ENCODE results near the gene MIPOL1. TPM values are rescaled to one million over a fixed set of nuclear protein-coding genes. Genes with fewer than 3 reads are reported as not detected.
A peak's percentile ranks its signal among the peaks of the same experiment; 100 is the strongest.
"Not testable (repeated sequence)": the region's sequence is repeated elsewhere in the genome, so short reads cannot be mapped to it uniquely, and the experiment has no call there.

Gene MIPOL1
- total RNA-seq: 23.7 and 26.3 TPM in 2 replicates

- peak; percentile 75 for DNase-seq (ENCODE audit: low read depth, low spot score)
Observed at GRCh38 chr14:37197421-37198272, at the start of gene MIPOL1. MIPOL1 (plus strand) TSS chr14:37197937; CDS start chr14:37247889, 49,952 bp downstream.

GRCh38 chr14:37150414-37150813 is 47.3 kb upstream of the MIPOL1 start:
- DNase-seq (ENCODE audit: low read depth, low spot score): no peak

- DNase-seq (ENCODE audit: low read depth, low spot score): no peak
Observed at GRCh38 chr14:37153005-37153404, 44.7 kb upstream of the MIPOL1 start.

- no peak for DNase-seq (ENCODE audit: low read depth, low spot score)
Observed at GRCh38 chr14:37153483-37153882, 44.3 kb upstream of the MIPOL1 start.

- DNase-seq (ENCODE audit: low read depth, low spot score): no peak
Observed at GRCh38 chr14:37157987-37158386, 39.8 kb upstream of the MIPOL1 start.

- DNase-seq (ENCODE audit: low read depth, low spot score): not testable (repeated sequence)
Observed at GRCh38 chr14:37162307-37162706, 35.4 kb upstream of the MIPOL1 start.

GRCh38 chr14:37165794-37166193 is 31.9 kb upstream of the MIPOL1 start:
- DNase-seq (ENCODE audit: low read depth, low spot score): no peak

GRCh38 chr14:37167151-37168047 is 30.3 kb upstream of the MIPOL1 start:
- DNase-seq (ENCODE audit: low read depth, low spot score): no peak

- DNase-seq (ENCODE audit: low read depth, low spot score): no peak
Observed at GRCh38 chr14:37168721-37169120, 29.0 kb upstream of the MIPOL1 start.

GRCh38 chr14:37170237-37170636 is 27.5 kb upstream of the MIPOL1 start:
- DNase-seq (ENCODE audit: low read depth, low spot score): no peak

- no peak for DNase-seq (ENCODE audit: low read depth, low spot score)
Observed at GRCh38 chr14:37170993-37171392, 26.7 kb upstream of the MIPOL1 start.

GRCh38 chr14:37171678-37172023 is 26.1 kb upstream of the MIPOL1 start:
- DNase-seq (ENCODE audit: low read depth, low spot score): no peak

- peak; percentile 56 for DNase-seq (ENCODE audit: low read depth, low spot score)
Observed at GRCh38 chr14:37172024-37172869, 25.5 kb upstream of the MIPOL1 start, which contains the start of gene SLC25A21. SLC25A21 (minus strand) TSS chr14:37172606.

GRCh38 chr14:37172936-37173614 is 24.7 kb upstream of the MIPOL1 start:
- DNase-seq (ENCODE audit: low read depth, low spot score): no peak

GRCh38 chr14:37179896-37180502 is 17.7 kb upstream of the MIPOL1 start:
- DNase-seq (ENCODE audit: low read depth, low spot score): no peak

- DNase-seq (ENCODE audit: low read depth, low spot score): not testable (repeated sequence)
Observed at GRCh38 chr14:37180886-37181285, 16.9 kb upstream of the MIPOL1 start.

GRCh38 chr14:37181441-37181840 is 16.3 kb upstream of the MIPOL1 start:
- no peak for DNase-seq (ENCODE audit: low read depth, low spot score)

GRCh38 chr14:37184520-37184919 is 13.2 kb upstream of the MIPOL1 start:
- not testable (repeated sequence) for DNase-seq (ENCODE audit: low read depth, low spot score)

GRCh38 chr14:37185670-37186069 is 12.1 kb upstream of the MIPOL1 start:
- no peak for DNase-seq (ENCODE audit: low read depth, low spot score)

GRCh38 chr14:37186865-37187264 is 10.9 kb upstream of the MIPOL1 start:
- DNase-seq (ENCODE audit: low read depth, low spot score): no peak

All from pulmonary artery endothelial cell (primary cell).